RWPE2 (cell line): ENCODE data around the gene TAF11L3.
"Not testable (repeated sequence)": the region's sequence is repeated elsewhere in the genome, so short reads cannot be mapped to it uniquely, and the experiment has no call there.

ENCODE experiments used
- ATAC-seq: fragments of 200-7000 bp; cut with Tn5 transposase; 3 replicates; pipeline ENCODE4 v1.9.1; 2021; ENCODE audit warnings: low read depth
- DNase-seq: peaks from one replicate; pipeline ENCODE4 v3.0.0-alpha.2; 2020; ENCODE audit warnings: low spot score
- H3K27ac ChIP-seq: fragments of 450-650 bp; 2 replicates; pipeline ENCODE4 v1.5.1; 2017; ENCODE audit warnings: mild to moderate bottlenecking; ENCODE audit not compliant: poor library complexity, severe bottlenecking
- H3K27me3 ChIP-seq: fragments of 250-450 bp; sonication (Bioruptor Pico); 2 replicates; pipeline ENCODE4 v1.5.1; 2021; ENCODE audit warnings: mild to moderate bottlenecking, moderate library complexity; ENCODE audit not compliant: insufficient read depth, poor library complexity, severe bottlenecking
- H3K36me3 ChIP-seq: fragments of 250-450 bp; sonication (Bioruptor Pico); 2 replicates; pipeline ENCODE4 v1.5.1; 2020; ENCODE audit warnings: low read depth, mild to moderate bottlenecking, moderate library complexity
- H3K4me1 ChIP-seq: fragments of 250-450 bp; sonication (Bioruptor Pico); 2 replicates; pipeline ENCODE4 v1.5.1; 2021; ENCODE audit warnings: mild to moderate bottlenecking, moderate library complexity; ENCODE audit not compliant: insufficient read depth, poor library complexity, severe bottlenecking
- H3K4me3 ChIP-seq: fragments of 250-450 bp; sonication (Bioruptor Pico); 2 replicates; pipeline ENCODE4 v1.5.1; 2021; ENCODE audit warnings: mild to moderate bottlenecking, moderate library complexity; ENCODE audit not compliant: severe bottlenecking
- H3K9me3 ChIP-seq: fragments of 250-450 bp; sonication (Bioruptor Pico); 2 replicates; pipeline ENCODE4 v1.5.1; 2021; ENCODE audit warnings: mild to moderate bottlenecking, moderate library complexity; ENCODE audit not compliant: severe bottlenecking
- CTCF ChIP-seq: fragments of 450-650 bp; IDR thresholded peaks from one replicate; pipeline ENCODE4 v1.5.1; 2017; ENCODE audit warnings: mild to moderate bottlenecking, moderate library complexity; ENCODE audit not compliant: poor library complexity, severe bottlenecking

TAF11L3 gene

GRCh38 chr5:17482790-17483189 is 35.4 kb upstream of the TAF11L3 start:
- H3K27me3 ChIP-seq: no peaks in the 10 kb centered on the region
- no peaks in the 10 kb centered on the region for H3K36me3 ChIP-seq
- no peak overlapping the region for H3K4me3 ChIP-seq
- no peaks in the 10 kb centered on the region for H3K9me3 ChIP-seq
- no peak for TF ChIP-seq CTCF
- ATAC-seq (no peak), DNase-seq (no peak)
- no peaks in the 10 kb centered on the region for H3K4me1 ChIP-seq
- H3K27ac ChIP-seq: no peak overlapping the region

GRCh38 chr5:17486464-17487173 is 31.5 kb upstream of the TAF11L3 start:
- H3K4me3 ChIP-seq, H3K36me3 ChIP-seq, H3K4me1 ChIP-seq, H3K27ac ChIP-seq, H3K9me3 ChIP-seq, ATAC-seq, DNase-seq, H3K27me3 ChIP-seq: not testable (repeated sequence)

GRCh38 chr5:17487174-17487512 is 31.0 kb upstream of the TAF11L3 start:
- H3K36me3 ChIP-seq: no peaks in the 10 kb centered on the region
- ATAC-seq: no peak
- no peak for DNase-seq
- H3K27ac ChIP-seq: no peak overlapping the region
- no peak for TF ChIP-seq CTCF
- peaks cover 3% of the 10 kb centered on the region for H3K27me3 ChIP-seq
- no peaks in the 10 kb centered on the region for H3K9me3 ChIP-seq
- H3K4me3 ChIP-seq: no peak overlapping the region
- H3K4me1 ChIP-seq: no peaks in the 10 kb centered on the region

- ATAC-seq, H3K36me3 ChIP-seq, H3K27ac ChIP-seq, H3K4me3 ChIP-seq, DNase-seq, H3K9me3 ChIP-seq, H3K4me1 ChIP-seq, H3K27me3 ChIP-seq: not testable (repeated sequence)
Observed at GRCh38 chr5:17491257-17491656, 26.9 kb upstream of the TAF11L3 start.

- DNase-seq (no peak), ATAC-seq (no peak)
- Histone ChIP-seq H3K27ac (no peak overlapping the region), H3K27me3 (peaks cover 3% of the 10 kb centered on the region), H3K4me1 (no peaks in the 10 kb centered on the region), H3K4me3 (no peak overlapping the region), H3K36me3 (no peaks in the 10 kb centered on the region), H3K9me3 (no peaks in the 10 kb centered on the region)
- TF ChIP-seq CTCF: no peak
Observed at GRCh38 chr5:17492770-17493169, 25.4 kb upstream of the TAF11L3 start.

GRCh38 chr5:17497446-17497845 is 20.7 kb upstream of the TAF11L3 start:
- Histone ChIP-seq H3K27ac (no peak overlapping the region), H3K36me3 (no peaks in the 10 kb centered on the region), H3K4me1 (no peaks in the 10 kb centered on the region), H3K9me3 (no peaks in the 10 kb centered on the region), H3K4me3 (no peak overlapping the region), H3K27me3 (no peaks in the 10 kb centered on the region)
- ATAC-seq (no peak), DNase-seq (no peak)
- no peak for TF ChIP-seq CTCF

GRCh38 chr5:17497931-17498330 is 20.2 kb upstream of the TAF11L3 start, which contains the start of gene TAF11L2:
TSS of gene TAF11L2 (plus strand) at chr5:17498231.
- not testable (repeated sequence) for ATAC-seq, H3K36me3 ChIP-seq, H3K27me3 ChIP-seq, H3K27ac ChIP-seq, DNase-seq, H3K4me3 ChIP-seq, H3K4me1 ChIP-seq, H3K9me3 ChIP-seq
